Measurements from ENCODE around the gene CLIC4. TPM values are rescaled to one million over a fixed set of nuclear protein-coding genes. Genes with fewer than 3 reads are reported as not detected.

CLIC4 gene
- total and polyA plus RNA-seq, 8 donors = 53.5 to 372 (median 110) TPM

DNA sequence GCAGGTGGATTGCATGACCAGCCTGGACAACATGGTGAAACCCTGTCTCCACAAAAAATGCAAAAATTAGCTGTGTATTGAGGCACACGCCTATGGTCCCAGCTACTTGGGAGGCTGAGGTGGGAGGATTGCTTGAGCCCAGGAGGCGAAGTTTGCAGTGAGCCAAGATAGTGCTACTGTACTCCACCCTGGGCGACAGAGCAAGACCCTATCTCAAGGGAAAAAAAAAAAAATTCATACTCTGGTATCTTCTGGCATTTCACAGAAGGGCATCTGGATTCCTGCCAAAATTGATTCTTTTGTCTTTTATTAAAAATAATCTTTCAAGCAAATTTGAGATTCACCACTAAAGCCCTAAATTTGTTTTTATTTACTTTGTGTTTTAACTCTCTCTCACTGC lies 19.2 kb downstream of the CLIC4 start:
- Histone ChIP-seq H3K27me3 (no peaks in the 10 kb centered on the region), H3K4me3 (no peak overlapping the region), H3K9me3 (no peaks in the 10 kb centered on the region), H3K36me3 (no peaks in the 10 kb centered on the region), H3K4me1 (peaks cover 23 to 88% (median 54%) of the 10 kb centered on the region in 4 donors), H3K27ac (peak overlapping the region in 2 of 5 donors; percentile 45 to 84)
- DNase-seq = no peak
- 62 to 80% (median 73%) methylated on average over 3 of the region's 3 CpGs for WGBS, 5 donors
- TF ChIP-seq POLR2AphosphoS5 (IDR thresholded peaks at IDR 0.05) = no peak
- TF ChIP-seq EP300 (IDR thresholded peaks at IDR 0.05) = no peak
- no peak for TF ChIP-seq POLR2A (IDR thresholded peaks at IDR 0.05)
- TF ChIP-seq, protein P1, sequence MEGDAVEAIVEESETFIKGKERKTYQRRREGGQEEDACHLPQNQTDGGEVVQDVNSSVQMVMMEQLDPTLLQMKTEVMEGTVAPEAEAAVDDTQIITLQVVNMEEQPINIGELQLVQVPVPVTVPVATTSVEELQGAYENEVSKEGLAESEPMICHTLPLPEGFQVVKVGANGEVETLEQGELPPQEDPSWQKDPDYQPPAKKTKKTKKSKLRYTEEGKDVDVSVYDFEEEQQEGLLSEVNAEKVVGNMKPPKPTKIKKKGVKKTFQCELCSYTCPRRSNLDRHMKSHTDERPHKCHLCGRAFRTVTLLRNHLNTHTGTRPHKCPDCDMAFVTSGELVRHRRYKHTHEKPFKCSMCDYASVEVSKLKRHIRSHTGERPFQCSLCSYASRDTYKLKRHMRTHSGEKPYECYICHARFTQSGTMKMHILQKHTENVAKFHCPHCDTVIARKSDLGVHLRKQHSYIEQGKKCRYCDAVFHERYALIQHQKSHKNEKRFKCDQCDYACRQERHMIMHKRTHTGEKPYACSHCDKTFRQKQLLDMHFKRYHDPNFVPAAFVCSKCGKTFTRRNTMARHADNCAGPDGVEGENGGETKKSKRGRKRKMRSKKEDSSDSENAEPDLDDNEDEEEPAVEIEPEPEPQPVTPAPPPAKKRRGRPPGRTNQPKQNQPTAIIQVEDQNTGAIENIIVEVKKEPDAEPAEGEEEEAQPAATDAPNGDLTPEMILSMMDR (IDR thresholded peaks at IDR 0.05) = no peak
- intact Hi-C loops (cut with DNase I; ENCODE audit: low total_unique reads) = no loop called here

DNA sequence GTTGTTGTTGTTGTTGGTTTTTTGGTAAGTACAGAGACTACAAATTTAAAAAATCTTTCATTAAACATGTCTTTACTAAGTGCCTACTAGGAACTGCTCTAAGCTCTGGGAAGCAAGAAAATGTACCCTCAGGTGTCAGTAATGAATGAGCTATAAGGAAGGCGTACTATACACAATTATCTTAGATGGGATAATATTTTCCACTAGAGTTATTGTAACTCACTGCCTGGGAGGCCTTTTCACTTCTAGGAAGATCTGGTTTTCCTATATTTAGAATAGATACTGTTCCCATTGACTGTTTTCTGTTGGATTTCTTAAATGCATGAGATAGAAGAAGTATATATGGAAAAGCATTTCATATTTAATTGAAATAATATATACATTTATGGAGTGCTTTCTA lies 19.6 kb downstream of the CLIC4 start:
- Histone ChIP-seq H3K27ac (peak overlapping the region in 3 of 5 donors; percentile 36 to 84 (median 45)), H3K27me3 (no peaks in the 10 kb centered on the region), H3K4me1 (peaks cover 23 to 88% (median 54%) of the 10 kb centered on the region in 4 donors), H3K4me3 (no peak overlapping the region), H3K9me3 (no peaks in the 10 kb centered on the region), H3K36me3 (no peaks in the 10 kb centered on the region)
- no peak for TF ChIP-seq POLR2AphosphoS5 (IDR thresholded peaks at IDR 0.05)
- TF ChIP-seq EP300 (IDR thresholded peaks at IDR 0.05) = no peak
- no peak for TF ChIP-seq POLR2A (IDR thresholded peaks at IDR 0.05)
- TF ChIP-seq, protein P1 (IDR thresholded peaks at IDR 0.05) = no peak
- intact Hi-C loops (cut with DNase I; ENCODE audit: low total_unique reads) = no loop called here
- 65 to 84% (median 76%) methylated on average over 1 of the region's 1 CpG for WGBS, 5 donors
- DNase-seq = no peak

DNA sequence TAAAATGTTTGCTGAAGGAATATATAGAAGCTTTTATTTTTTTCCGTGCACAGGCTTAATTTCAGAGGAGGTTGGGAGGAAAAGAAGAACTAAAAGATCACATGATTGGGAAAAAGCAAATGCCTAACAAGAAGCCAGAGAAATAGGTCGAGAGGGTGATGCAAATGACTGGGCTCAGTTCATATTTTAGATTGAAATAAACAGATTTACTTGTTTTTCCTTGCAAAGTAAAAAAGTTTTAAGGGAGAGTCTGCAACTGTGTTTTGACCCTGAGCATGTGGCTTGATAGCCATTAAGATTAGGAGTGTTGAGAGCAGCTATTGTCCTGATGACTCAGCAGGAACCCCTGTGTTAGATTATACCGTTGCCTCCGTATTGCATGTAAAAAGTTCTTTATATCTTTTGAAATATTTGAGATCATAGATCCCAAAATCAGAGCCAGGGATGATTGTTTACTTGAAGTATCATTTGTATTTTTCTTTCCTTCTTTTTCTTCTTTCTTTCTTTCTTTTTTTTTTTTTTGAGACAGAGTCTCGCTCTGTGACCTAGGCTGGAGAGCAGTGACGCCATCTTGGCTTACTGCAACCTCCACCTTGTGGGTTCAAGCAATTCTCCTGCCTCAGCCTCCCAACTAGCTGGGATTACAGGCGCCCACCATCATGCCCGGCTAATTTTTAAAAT lies 20.2 kb downstream of the CLIC4 start:
- WGBS, 5 donors = 55 to 61% (median 57%) methylated on average over 8 of the region's 8 CpGs
- peaks cover 23 to 88% (median 54%) of the 10 kb centered on the region in 4 donors for H3K4me1 ChIP-seq
- no peaks in the 10 kb centered on the region for H3K27me3 ChIP-seq
- H3K36me3 ChIP-seq = no peaks in the 10 kb centered on the region
- TF ChIP-seq POLR2A (IDR thresholded peaks at IDR 0.05) = no peak
- no peak for TF ChIP-seq EP300 (IDR thresholded peaks at IDR 0.05)
- no peak for TF ChIP-seq POLR2AphosphoS5 (IDR thresholded peaks at IDR 0.05)
- TF ChIP-seq, protein P1 (IDR thresholded peaks at IDR 0.05) = no peak
- H3K27ac ChIP-seq = peak overlapping the region in 4 of 5 donors; percentile 20 to 84 (median 40)
- no peaks in the 10 kb centered on the region for H3K9me3 ChIP-seq
- no peak overlapping the region for H3K4me3 ChIP-seq
- intact Hi-C loops (cut with DNase I; ENCODE audit: low total_unique reads) = no loop called here
- no peak for DNase-seq

DNA sequence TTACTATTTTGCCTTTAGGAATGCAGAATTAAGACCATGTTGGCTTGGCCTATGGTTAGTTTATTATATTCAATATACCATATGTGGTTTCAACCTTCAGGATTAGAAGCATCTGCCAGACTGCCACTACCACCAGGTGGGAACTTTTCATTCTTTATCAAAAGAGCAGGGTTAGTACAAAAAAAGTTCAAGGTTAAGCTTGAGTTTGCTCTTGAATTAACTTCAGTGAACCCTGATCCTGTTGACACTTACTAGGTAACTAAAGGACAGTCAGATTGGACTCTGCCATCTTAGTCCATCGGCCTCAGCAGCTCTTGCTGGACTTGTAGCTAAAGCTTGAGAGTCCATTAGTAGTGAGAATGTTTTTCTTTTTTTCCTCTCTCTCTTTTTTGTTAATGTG lies 22.1 kb downstream of the CLIC4 start:
- TF ChIP-seq POLR2AphosphoS5 (IDR thresholded peaks at IDR 0.05) = no peak
- TF ChIP-seq, protein P1 (IDR thresholded peaks at IDR 0.05) = no peak
- TF ChIP-seq POLR2A (IDR thresholded peaks at IDR 0.05) = no peak
- TF ChIP-seq EP300 (IDR thresholded peaks at IDR 0.05) = no peak
- no peaks in the 10 kb centered on the region for H3K9me3 ChIP-seq
- H3K4me3 ChIP-seq = no peak overlapping the region
- intact Hi-C loops (cut with DNase I; ENCODE audit: low total_unique reads) = no loop called here
- H3K4me1 ChIP-seq = peaks cover 23 to 90% (median 52%) of the 10 kb centered on the region in 4 donors
- no peak for DNase-seq
- WGBS, 5 donors = 38 to 80% (median 58%) methylated on average over 1 of the region's 1 CpG
- H3K36me3 ChIP-seq = no peaks in the 10 kb centered on the region
- H3K27ac ChIP-seq = peak overlapping the region in 2 of 5 donors; percentile 84 to 89
- H3K27me3 ChIP-seq = no peaks in the 10 kb centered on the region
